Ishikawa (cell line): ENCODE measurements around the gene GRIK2.

Experiments
- EGR1 ChIP-seq: IDR thresholded peaks from 2 replicates; pipeline ENCODE4 v1.6.1; 2012
- FOXM1 ChIP-seq: IDR thresholded peaks from 2 replicates; pipeline ENCODE4 v1.6.1; 2012; ENCODE audit warnings: low read depth, borderline replicate concordance
- YY1 ChIP-seq: IDR thresholded peaks from 2 replicates; pipeline ENCODE4 v1.6.1; 2012; ENCODE audit warnings: low read depth
- TF ChIP-seq, protein P1 (sequence below): IDR thresholded peaks from 2 replicates; pipeline ENCODE4 v1.6.1; 2012; ENCODE audit warnings: low read depth, mild to moderate bottlenecking

DNA sequence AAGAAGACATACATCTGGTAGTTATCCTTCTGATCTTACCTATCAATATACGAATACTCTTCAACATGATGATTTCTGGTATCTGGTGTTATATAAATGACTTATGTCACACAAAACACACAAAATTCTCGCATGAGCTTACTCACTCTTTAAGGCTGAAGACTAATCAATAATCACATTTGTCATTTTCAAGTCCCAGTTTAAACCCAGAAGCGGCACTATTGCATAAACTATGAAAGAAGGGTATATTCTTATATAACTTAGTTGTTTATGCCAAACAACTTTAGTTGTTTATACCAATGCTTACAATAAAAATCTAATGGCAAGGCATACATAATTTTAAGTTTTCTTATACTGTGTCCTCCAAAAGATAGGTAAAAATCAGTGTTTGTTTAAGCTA, 293.1 kb downstream of the GRIK2 start:
- no peak for TF ChIP-seq EGR1
- TF ChIP-seq YY1, result no peak
- TF ChIP-seq, protein P1, sequence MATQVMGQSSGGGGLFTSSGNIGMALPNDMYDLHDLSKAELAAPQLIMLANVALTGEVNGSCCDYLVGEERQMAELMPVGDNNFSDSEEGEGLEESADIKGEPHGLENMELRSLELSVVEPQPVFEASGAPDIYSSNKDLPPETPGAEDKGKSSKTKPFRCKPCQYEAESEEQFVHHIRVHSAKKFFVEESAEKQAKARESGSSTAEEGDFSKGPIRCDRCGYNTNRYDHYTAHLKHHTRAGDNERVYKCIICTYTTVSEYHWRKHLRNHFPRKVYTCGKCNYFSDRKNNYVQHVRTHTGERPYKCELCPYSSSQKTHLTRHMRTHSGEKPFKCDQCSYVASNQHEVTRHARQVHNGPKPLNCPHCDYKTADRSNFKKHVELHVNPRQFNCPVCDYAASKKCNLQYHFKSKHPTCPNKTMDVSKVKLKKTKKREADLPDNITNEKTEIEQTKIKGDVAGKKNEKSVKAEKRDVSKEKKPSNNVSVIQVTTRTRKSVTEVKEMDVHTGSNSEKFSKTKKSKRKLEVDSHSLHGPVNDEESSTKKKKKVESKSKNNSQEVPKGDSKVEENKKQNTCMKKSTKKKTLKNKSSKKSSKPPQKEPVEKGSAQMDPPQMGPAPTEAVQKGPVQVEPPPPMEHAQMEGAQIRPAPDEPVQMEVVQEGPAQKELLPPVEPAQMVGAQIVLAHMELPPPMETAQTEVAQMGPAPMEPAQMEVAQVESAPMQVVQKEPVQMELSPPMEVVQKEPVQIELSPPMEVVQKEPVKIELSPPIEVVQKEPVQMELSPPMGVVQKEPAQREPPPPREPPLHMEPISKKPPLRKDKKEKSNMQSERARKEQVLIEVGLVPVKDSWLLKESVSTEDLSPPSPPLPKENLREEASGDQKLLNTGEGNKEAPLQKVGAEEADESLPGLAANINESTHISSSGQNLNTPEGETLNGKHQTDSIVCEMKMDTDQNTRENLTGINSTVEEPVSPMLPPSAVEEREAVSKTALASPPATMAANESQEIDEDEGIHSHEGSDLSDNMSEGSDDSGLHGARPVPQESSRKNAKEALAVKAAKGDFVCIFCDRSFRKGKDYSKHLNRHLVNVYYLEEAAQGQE, result no peak
- TF ChIP-seq FOXM1, result no peak
